ENCODE measurements around the gene B9D2.

Gene B9D2

DNA sequence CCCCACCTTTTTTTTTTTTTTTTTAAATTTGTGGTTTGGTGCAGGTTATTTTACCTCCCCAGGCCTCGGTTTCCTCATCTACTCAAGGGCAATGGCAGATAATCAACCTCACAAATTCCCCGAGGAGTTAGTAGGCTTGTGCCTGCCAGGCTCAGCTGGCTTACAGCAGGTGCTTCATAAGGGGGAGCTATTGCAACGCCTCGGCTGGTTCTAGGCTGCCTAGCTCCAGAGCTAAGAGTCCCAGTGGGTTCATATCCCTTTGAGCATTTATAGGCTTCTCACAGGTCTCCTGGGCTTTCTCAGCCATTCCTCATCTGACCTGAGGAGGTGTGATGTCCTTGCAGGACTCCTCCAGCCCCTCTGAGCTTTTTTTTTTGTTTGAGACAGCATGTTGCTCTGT, 44.3 kb upstream of the B9D2 start:
- no peak overlapping the region; the same call in 1 of the 2 replicates for H3K27ac ChIP-seq
- TF ChIP-seq, protein P1, sequence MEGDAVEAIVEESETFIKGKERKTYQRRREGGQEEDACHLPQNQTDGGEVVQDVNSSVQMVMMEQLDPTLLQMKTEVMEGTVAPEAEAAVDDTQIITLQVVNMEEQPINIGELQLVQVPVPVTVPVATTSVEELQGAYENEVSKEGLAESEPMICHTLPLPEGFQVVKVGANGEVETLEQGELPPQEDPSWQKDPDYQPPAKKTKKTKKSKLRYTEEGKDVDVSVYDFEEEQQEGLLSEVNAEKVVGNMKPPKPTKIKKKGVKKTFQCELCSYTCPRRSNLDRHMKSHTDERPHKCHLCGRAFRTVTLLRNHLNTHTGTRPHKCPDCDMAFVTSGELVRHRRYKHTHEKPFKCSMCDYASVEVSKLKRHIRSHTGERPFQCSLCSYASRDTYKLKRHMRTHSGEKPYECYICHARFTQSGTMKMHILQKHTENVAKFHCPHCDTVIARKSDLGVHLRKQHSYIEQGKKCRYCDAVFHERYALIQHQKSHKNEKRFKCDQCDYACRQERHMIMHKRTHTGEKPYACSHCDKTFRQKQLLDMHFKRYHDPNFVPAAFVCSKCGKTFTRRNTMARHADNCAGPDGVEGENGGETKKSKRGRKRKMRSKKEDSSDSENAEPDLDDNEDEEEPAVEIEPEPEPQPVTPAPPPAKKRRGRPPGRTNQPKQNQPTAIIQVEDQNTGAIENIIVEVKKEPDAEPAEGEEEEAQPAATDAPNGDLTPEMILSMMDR (conservative IDR thresholded peaks at IDR 0.05): no peak

DNA sequence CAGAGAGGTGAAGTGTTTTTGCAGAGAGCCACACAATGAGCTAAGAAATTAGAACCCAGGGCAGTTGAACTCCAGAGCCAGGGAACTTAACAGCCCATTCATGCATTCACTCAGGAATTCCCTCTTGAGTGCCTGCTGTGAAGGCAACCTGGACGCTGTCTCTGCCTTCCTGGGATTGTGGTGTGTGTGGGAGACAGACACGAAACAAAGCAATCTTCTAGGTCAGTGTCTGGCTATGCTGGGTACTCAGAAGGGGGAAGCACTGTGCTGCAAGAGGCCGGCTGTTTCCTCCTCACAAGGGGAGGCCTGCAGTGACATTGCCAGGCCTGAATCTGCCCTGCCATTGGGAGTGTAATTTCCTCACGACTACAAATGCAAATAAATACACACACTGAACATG, 43.3 kb upstream of the B9D2 start:
- TF ChIP-seq, protein P1 (conservative IDR thresholded peaks at IDR 0.05): no peak
- no peak overlapping the region for H3K27ac ChIP-seq

DNA sequence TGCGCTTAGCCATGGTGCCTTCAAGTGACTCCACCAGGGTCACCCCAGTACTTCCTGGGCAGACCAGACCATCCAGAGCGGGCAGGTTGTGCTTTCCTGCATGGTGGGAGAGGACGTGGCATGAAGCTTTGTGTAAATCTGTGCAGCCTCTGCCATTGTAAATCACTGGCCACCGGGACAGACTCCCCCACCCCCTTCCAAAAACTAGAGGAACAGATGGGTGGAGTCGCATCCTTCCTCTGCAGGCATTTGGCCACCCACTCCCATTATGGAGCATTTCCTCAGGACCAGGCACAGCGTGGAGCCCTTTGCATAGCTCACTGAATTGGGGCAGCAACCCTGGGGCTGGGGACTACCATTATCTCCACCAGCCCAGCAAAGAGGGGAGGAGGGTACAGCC, 41.8 kb upstream of the B9D2 start:
- H3K27ac ChIP-seq: no peak overlapping the region
- TF ChIP-seq, protein P1 (conservative IDR thresholded peaks at IDR 0.05): no peak

DNA sequence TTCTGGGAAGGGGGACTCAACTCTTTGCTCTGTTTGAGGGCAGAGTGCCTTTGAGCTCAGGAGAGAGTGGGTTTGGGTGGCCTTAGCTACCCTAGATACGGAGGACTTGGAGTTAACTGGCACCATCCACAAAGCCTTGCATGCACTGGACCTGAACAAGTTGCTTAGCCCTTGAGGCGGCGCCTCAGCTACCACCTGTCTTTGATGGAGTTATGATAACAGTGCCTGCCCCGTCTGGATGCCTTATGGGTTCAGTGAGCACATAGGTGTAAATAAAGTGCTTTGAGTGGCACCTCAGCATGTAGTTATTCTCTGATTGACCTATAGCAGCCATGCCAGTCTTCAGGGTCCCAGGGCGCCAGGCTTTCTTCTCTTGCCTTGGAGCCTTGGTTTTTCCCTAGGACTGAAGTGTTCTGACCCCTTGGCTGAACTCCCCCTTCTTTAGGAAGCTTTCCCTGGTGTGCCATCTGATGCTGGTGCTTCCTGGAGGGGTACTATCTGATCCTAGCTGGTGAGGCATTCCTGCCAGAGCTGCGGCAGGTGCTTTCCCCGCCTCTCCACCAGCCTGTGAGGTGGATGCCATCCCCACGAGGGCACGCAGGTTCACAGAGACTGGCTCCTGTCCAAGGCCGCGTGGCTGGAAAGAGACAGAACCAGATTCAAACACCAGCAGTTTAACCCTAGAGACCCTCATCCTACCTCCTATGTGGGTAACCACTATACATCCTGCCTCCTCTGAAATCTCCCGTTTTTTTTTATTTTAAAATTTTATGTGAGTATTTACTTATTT, 39.4 kb upstream of the B9D2 start:
- H3K27ac ChIP-seq: peak overlapping the region; percentile 19; the same call in 1 of the 2 replicates
- TF ChIP-seq, protein P1 (conservative IDR thresholded peaks at IDR 0.05): no peak

DNA sequence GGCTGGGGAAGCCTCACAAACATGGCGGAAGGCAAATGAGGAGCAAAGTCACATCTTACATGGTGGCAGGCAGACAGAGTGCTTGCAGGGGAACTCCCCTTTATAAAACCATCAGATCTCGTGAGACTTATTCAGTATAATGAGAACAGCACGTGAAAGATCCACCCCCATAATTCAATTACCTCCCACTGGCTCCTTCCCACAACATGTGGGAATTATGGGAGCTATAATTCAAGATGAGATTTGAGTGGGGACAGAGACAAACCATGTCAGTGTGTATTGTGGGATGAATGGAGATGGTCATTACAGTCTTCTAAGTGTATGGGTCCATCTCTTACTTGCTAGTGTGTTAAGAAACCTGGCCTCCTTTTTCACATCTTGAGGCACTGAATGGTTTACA, 38.1 kb upstream of the B9D2 start:
- no peak overlapping the region for H3K27ac ChIP-seq
- TF ChIP-seq, protein P1 (conservative IDR thresholded peaks at IDR 0.05): no peak

DNA sequence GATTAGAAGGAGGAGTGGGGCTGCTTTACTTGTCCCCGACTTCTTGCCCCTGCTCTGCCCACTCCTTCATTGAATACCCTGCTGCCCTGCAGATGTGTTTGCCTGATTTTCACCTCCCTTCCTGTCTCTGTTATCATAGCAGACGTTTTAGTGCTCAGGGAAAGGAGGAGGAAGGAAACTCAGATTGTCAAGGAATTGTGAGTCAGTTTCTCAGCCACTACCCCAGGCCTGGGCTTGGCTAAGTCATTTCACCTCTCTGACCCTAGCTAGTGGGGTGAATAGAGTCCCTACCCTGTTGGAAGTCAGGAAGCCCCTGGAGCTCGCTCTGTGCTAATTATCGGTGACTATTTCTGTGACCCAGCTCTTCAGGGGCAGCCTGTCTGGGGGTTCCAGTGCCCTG, 37.5 kb upstream of the B9D2 start:
- TF ChIP-seq, protein P1 (conservative IDR thresholded peaks at IDR 0.05): no peak
- no peak overlapping the region for H3K27ac ChIP-seq

DNA sequence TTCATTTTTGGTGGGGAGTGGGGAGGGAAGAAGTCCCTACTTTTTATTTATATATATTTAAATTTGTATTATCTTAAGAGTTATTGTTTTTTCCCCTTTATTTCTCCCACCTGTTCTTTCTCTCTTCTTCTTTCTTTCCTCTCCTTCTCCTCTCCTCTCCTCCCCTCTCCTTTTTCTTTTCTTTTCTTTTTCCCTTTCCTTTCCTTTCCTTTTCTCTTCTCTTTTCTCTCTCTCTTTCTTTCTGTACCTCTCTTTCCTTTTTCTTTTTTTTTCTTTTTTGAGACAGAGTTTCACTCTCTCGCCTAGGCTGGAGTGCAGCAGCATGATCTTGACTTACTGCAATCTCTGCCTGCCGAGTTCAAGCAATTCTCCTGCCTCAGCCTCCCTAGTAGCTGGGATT, 35.6 kb upstream of the B9D2 start:
- no peak overlapping the region for H3K27ac ChIP-seq
- TF ChIP-seq, protein P1 (conservative IDR thresholded peaks at IDR 0.05): no peak

Measured in VCaP (cell line).